AG10803 (cell line): ENCODE results near the gene TFPI.
A peak's percentile ranks its signal among the peaks of the same experiment; 100 is the strongest.

ENCODE experiments used
- DNase-seq: peaks from one replicate; pipeline ENCODE4 v3.0.0; 2010; ENCODE audit warnings: low read depth
- H3K4me3 ChIP-seq: 2 replicates; pipeline ENCODE4 v1.5.1; 2011; ENCODE audit warnings: mild to moderate bottlenecking, low read length, control low read depth
- TF ChIP-seq, protein P1 (sequence below): conservative IDR thresholded peaks from 2 replicates; pipeline ENCODE4 v1.5.1; 2011; ENCODE audit warnings: mild to moderate bottlenecking, low read length, control low read depth, inconsistent platforms

TFPI gene

GRCh38 chr2:187497858-187498463, 56.3 kb downstream of the TFPI start:
- peak; percentile 8 for DNase-seq
- no peak overlapping the region for H3K4me3 ChIP-seq
- TF ChIP-seq, protein P1, sequence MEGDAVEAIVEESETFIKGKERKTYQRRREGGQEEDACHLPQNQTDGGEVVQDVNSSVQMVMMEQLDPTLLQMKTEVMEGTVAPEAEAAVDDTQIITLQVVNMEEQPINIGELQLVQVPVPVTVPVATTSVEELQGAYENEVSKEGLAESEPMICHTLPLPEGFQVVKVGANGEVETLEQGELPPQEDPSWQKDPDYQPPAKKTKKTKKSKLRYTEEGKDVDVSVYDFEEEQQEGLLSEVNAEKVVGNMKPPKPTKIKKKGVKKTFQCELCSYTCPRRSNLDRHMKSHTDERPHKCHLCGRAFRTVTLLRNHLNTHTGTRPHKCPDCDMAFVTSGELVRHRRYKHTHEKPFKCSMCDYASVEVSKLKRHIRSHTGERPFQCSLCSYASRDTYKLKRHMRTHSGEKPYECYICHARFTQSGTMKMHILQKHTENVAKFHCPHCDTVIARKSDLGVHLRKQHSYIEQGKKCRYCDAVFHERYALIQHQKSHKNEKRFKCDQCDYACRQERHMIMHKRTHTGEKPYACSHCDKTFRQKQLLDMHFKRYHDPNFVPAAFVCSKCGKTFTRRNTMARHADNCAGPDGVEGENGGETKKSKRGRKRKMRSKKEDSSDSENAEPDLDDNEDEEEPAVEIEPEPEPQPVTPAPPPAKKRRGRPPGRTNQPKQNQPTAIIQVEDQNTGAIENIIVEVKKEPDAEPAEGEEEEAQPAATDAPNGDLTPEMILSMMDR, result peak; percentile 65

DNA sequence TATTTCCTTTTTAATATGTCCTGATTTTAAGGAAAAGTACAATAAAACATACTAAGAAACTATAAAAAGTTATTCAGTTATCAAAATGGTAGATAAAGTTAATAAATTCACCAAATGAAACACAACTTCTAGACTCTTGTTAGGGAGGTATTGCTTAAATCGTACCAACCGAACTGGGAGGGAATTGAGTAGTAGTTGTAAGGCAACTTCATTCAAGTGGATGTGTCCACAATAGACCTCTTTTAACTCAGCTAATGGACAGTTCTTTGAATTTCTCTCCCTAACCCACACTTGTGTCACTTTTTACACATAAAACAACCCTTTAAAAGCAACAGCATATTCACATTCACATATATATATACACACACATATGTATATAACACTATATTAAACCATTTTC, 57.1 kb downstream of the TFPI start:
- DNase-seq, result no peak
- TF ChIP-seq, protein P1, result no peak
- H3K4me3 ChIP-seq, result no peak overlapping the region

GRCh38 chr2:187495324-187495723, 58.9 kb downstream of the TFPI start:
- TF ChIP-seq, protein P1, result no peak
- DNase-seq, result no peak
- H3K4me3 ChIP-seq, result no peak overlapping the region

DNA sequence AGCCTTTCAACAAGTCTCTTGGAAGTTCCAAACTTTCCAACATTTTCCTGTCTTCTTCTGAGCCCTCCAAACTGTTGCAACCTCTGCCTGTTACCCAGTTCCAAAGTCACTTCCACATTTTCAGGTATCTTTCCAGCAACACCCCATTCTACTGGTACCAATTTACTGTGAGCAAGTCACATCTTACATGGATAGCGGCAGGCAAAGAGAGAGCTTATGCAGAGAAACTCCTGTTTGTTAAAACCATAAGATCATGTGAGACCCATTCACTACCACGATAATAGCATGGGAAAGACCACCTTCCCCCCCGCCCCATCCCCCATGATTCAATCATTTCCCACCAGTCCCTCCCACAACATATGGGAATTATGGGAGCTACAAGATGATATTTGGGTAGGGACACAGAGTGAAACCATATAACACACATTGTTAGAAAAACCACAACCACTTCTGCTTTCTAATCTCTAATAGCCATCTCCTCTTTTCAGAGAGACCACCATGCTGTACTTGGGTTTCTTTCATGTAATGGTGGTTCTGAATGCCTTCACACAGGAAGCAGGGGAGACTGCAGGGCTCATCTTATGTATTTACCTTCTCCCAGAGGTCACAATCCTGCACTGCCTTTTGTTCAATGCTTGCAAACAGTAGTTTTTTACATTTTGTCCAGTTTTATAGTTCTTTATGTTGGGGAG, 60.2 kb downstream of the TFPI start:
- DNase-seq, result no peak
- H3K4me3 ChIP-seq, result no peak overlapping the region
- TF ChIP-seq, protein P1, result no peak

GRCh38 chr2:187493180-187493579, 61.1 kb downstream of the TFPI start:
- DNase-seq, result no peak
- TF ChIP-seq, protein P1, result no peak

DNA sequence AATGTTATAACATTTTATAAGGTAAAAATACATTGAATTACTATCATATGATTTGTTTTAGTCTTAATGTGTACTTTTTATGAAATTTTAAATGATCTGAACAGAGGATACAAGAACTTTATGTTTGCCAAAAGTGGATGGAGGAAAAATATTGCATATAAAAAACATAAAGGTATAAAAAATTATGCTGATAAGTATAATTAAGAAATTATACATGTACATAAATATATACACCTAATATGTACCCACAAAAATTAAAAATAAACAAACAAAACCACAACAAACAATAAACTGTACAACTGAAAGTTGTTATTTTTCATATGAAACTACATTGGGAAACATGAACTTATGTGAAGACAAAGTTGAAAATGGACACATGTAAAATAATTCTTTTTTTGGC, 68.0 kb downstream of the TFPI start:
- DNase-seq, result no peak
- H3K4me3 ChIP-seq, result no peak overlapping the region

More at GRCh38 chr2:187493180-187493579, 61.1 kb downstream of the TFPI start:
- no peak overlapping the region for H3K4me3 ChIP-seq

More for the DNA sequence above, 68.0 kb downstream of the TFPI start:
- TF ChIP-seq, protein P1, result no peak
